ACHN (cell line): ENCODE measurements around the gene RAC2.

ENCODE experiments used
- DNase-seq: peaks from one replicate; pipeline ENCODE4 v3.0.0-alpha.2; 2015
- in situ Hi-C: cut with HindIII; loops from 2 replicates; pipeline ENCODE4 v1.10.0; 2017; ENCODE audit warnings: low sequenced_read_pairs, low pct_ligation_motif_present, low pct_unique_long_range_greater_than_20kb

RAC2 gene

GRCh38 chr22:37185646-37186227 is 58.3 kb downstream of the RAC2 start:
- in situ Hi-C loops: no loop called here
- DNase-seq: no peak

- no peak for DNase-seq
- in situ Hi-C loops: no loop called here
These were observed 59.1 kb downstream of the RAC2 start for GRCh38 chr22:37184816-37185541.

GRCh38 chr22:37184380-37184755 is 59.7 kb downstream of the RAC2 start:
- in situ Hi-C loops: no loop called here
- no peak for DNase-seq

- in situ Hi-C loops: no loop called here
- no peak for DNase-seq
These were observed 60.4 kb downstream of the RAC2 start for GRCh38 chr22:37183432-37184379.

GRCh38 chr22:37182949-37183245 is 61.2 kb downstream of the RAC2 start:
- no peak for DNase-seq
- in situ Hi-C loops: no loop called here

- in situ Hi-C loops: no loop called here
- DNase-seq: no peak
These were observed 61.7 kb downstream of the RAC2 start for GRCh38 chr22:37182101-37182948.

GRCh38 chr22:37181681-37182080 is 62.4 kb downstream of the RAC2 start:
- in situ Hi-C loops: no loop called here

GRCh38 chr22:37180531-37181231 is 63.4 kb downstream of the RAC2 start:
- no peak for DNase-seq
- in situ Hi-C loops: no loop called here

More at GRCh38 chr22:37181681-37182080, 62.4 kb downstream of the RAC2 start:
- no peak for DNase-seq

GRCh38 chr22:37179622-37180420 is 64.2 kb downstream of the RAC2 start:
- no peak for DNase-seq
- in situ Hi-C loops: no loop called here

- in situ Hi-C loops: no loop called here
- DNase-seq: no peak
These were observed 65.0 kb downstream of the RAC2 start for GRCh38 chr22:37179126-37179470.

GRCh38 chr22:37178350-37179125 is 65.5 kb downstream of the RAC2 start:
- DNase-seq: no peak
- in situ Hi-C loops: no loop called here

- in situ Hi-C loops: no loop called here
- no peak for DNase-seq
These were observed 66.3 kb downstream of the RAC2 start for GRCh38 chr22:37177755-37178154.

- in situ Hi-C loops: no loop called here
- DNase-seq: no peak
These were observed 66.8 kb downstream of the RAC2 start for GRCh38 chr22:37177221-37177620.

- in situ Hi-C loops: no loop called here
- DNase-seq: no peak
These were observed 67.5 kb downstream of the RAC2 start for GRCh38 chr22:37176464-37177061.

GRCh38 chr22:37175414-37176281 is 68.4 kb downstream of the RAC2 start:
- no peak for DNase-seq
- in situ Hi-C loops: no loop called here
